DOHH2 (cell line): Measurements from ENCODE around the gene TJP1.

ENCODE experiments used
- CTCF ChIP-seq: fragments of 200-600 bp; sonication (generic); IDR thresholded peaks from one replicate; pipeline ENCODE4 v1.5.1; 2014; ENCODE audit warnings: antibody characterized with exemption, mild to moderate bottlenecking, low read depth, low read length; ENCODE audit not compliant: poor library complexity, severe bottlenecking
- EZH2phosphoT487 ChIP-seq: fragments of 200-600 bp; sonication (generic); IDR thresholded peaks from 2 replicates; pipeline ENCODE4 v1.6.1; 2017; ENCODE audit warnings: borderline replicate concordance, mild to moderate bottlenecking, antibody characterized with exemption, low read length, moderate library complexity, mixed read lengths

GRCh38 chr15:29699791-29700190 is 122.5 kb downstream of the TJP1 start:
- TF ChIP-seq CTCF (no peak), EZH2phosphoT487 (no peak)
